ENCODE data around the gene CAD.
"Not testable (repeated sequence)": the region's sequence is repeated elsewhere in the genome, so short reads cannot be mapped to it uniquely, and the experiment has no call there.

CAD gene

GRCh38 chr2:27186613-27187345, 30.4 kb upstream of the CAD start:
- TF ChIP-seq CTCF (IDR thresholded peaks at IDR 0.05; ENCODE audit: insufficient read depth, low read depth, low read length, missing control alignments), result no peak
- no peak overlapping the region for H3K4me3 ChIP-seq (ENCODE audit: low read length)
- DNase-seq (ENCODE audit: low read depth), result no peak

- no peak for DNase-seq (ENCODE audit: low read depth)
- H3K4me3 ChIP-seq (ENCODE audit: low read length), result no peak overlapping the region
- no peak for TF ChIP-seq CTCF (IDR thresholded peaks at IDR 0.05; ENCODE audit: insufficient read depth, low read depth, low read length, missing control alignments)
Observed at GRCh38 chr2:27189989-27190388, 27.2 kb upstream of the CAD start.

- peak; percentile 66 for TF ChIP-seq CTCF (IDR thresholded peaks at IDR 0.05; ENCODE audit: insufficient read depth, low read depth, low read length, missing control alignments)
- H3K4me3 ChIP-seq (ENCODE audit: low read length), result no peak overlapping the region
- DNase-seq (ENCODE audit: low read depth), result peak; percentile 62
Observed at GRCh38 chr2:27191070-27191829, 25.9 kb upstream of the CAD start.

GRCh38 chr2:27194538-27195354, 22.4 kb upstream of the CAD start:
- H3K4me3 ChIP-seq (ENCODE audit: low read length), result no peak overlapping the region
- DNase-seq (ENCODE audit: low read depth), result no peak
- no peak for TF ChIP-seq CTCF (IDR thresholded peaks at IDR 0.05; ENCODE audit: insufficient read depth, low read depth, low read length, missing control alignments)

GRCh38 chr2:27195799-27196198, 21.4 kb upstream of the CAD start:
- not testable (repeated sequence) for H3K4me3 ChIP-seq (ENCODE audit: low read length)

GRCh38 chr2:27198068-27198467, 19.1 kb upstream of the CAD start:
- H3K4me3 ChIP-seq (ENCODE audit: low read length); DNase-seq (ENCODE audit: low read depth): not testable (repeated sequence)

More at GRCh38 chr2:27195799-27196198, 21.4 kb upstream of the CAD start:
- DNase-seq (ENCODE audit: low read depth), result not testable (repeated sequence)

GRCh38 chr2:27198627-27199026, 18.5 kb upstream of the CAD start:
- H3K4me3 ChIP-seq (ENCODE audit: low read length), result no peak overlapping the region
- no peak for DNase-seq (ENCODE audit: low read depth)
- TF ChIP-seq CTCF (IDR thresholded peaks at IDR 0.05; ENCODE audit: insufficient read depth, low read depth, low read length, missing control alignments), result no peak
